HG03354 (cell line): ENCODE measurements around the gene MDC1.
"Not testable (repeated sequence)": the region's sequence is repeated elsewhere in the genome, so short reads cannot be mapped to it uniquely, and the experiment has no call there.

Experiments
- ATAC-seq: cut with Tn5 transposase; IDR thresholded peaks from one replicate; pipeline ENCODE4 v1.9.1; 2021; ENCODE audit warnings: mild to moderate bottlenecking; ENCODE audit not compliant: unreplicated experiment, poor library complexity, severe bottlenecking

Gene MDC1, protein sequence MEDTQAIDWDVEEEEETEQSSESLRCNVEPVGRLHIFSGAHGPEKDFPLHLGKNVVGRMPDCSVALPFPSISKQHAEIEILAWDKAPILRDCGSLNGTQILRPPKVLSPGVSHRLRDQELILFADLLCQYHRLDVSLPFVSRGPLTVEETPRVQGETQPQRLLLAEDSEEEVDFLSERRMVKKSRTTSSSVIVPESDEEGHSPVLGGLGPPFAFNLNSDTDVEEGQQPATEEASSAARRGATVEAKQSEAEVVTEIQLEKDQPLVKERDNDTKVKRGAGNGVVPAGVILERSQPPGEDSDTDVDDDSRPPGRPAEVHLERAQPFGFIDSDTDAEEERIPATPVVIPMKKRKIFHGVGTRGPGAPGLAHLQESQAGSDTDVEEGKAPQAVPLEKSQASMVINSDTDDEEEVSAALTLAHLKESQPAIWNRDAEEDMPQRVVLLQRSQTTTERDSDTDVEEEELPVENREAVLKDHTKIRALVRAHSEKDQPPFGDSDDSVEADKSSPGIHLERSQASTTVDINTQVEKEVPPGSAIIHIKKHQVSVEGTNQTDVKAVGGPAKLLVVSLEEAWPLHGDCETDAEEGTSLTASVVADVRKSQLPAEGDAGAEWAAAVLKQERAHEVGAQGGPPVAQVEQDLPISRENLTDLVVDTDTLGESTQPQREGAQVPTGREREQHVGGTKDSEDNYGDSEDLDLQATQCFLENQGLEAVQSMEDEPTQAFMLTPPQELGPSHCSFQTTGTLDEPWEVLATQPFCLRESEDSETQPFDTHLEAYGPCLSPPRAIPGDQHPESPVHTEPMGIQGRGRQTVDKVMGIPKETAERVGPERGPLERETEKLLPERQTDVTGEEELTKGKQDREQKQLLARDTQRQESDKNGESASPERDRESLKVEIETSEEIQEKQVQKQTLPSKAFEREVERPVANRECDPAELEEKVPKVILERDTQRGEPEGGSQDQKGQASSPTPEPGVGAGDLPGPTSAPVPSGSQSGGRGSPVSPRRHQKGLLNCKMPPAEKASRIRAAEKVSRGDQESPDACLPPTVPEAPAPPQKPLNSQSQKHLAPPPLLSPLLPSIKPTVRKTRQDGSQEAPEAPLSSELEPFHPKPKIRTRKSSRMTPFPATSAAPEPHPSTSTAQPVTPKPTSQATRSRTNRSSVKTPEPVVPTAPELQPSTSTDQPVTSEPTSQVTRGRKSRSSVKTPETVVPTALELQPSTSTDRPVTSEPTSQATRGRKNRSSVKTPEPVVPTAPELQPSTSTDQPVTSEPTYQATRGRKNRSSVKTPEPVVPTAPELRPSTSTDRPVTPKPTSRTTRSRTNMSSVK (N-terminal part only)

DNA sequence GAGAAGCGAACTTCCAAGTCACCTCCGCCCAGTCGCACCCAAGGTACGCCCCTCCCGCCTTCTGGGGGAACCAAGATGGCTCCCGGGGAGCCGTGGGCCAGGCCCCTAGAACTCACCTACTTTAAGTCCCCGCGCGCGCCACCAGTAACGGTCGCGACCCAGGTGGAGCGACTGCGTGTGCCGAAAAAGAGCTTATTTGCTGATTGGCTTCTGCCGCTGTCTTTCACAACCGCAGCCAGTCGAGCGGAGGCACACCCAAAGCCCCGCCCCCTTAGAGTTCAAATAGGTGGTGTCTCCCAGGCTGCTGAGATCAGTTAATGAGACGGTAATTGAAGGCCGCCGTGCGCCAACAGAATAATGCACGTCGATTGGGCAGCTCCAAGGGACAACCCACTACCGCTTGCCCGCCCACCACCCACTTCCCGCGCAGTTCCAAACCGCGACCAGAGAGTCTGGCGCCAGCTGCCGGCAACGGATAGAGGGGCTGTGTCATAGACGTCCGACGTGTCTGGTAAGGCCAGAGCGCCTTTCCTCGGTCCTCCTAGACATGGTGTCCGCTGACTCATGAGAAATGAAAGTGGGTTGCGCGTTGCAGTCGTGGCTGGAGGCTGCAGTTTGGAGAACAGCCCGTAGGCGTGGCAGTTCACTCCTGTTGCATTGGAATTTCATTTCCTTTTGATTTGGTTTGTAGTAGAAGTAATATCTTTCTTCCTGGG, at the start of gene MDC1:
TSS of gene MDC1 (minus strand) at position 153 of the 716 bp plus-strand sequence. CDS start 2,106 bp downstream, outside the sequence.
- ATAC-seq = peak; percentile 73

DNA sequence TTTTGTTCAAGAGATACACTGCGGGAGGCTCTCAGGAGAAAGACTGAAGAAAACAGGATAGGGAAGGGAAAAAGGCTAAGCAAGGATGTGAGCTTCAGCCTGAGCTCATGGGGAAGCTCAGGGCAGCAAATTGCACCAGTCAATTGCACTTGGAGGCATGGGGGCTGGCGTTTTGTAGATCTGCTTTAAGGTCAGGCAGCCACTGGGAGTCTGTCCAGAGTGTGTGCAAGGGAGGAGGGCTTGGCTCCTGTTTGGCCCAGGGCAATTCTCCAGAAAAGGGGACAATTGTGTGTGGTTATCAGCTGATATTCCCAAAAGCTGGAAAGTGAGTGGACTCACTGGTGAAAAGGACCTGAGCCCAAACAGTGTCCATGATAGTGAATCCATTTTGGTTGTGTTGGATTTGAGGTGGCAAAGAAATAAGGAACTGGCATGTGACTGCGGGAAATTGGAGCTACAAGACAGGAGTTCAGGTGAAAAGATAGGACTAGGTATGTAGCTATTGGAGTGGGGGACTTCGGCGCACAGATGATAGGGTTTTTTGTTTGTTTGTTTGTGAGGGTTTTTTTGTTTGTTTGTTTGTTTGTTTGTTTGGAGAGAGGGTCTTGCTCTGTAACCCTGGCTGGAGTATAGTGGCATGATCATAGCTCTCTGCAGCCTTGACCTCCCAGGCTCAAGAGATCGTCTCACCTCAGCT, 49.5 kb upstream of the MDC1 start:
- ATAC-seq = no peak

DNA sequence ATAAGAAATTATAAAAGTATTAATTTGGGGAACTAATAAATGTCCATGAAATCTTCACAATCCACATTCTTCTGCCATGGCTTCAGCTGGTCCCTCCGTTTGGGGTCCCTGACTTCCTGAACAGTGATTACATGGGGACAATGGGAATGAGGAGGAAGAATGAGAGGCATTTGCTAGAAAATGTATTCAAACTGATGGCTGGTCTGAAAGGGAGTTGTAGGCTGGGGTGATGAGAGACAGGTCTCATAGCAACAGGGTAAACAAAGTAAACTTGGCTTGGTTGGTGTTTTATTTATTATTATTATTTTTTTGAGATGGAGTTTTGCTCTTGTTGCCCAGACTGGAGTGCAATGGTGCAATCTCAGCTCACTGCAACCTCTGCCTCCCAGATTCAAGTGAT, 48.4 kb upstream of the MDC1 start:
- not testable (repeated sequence) for ATAC-seq

DNA sequence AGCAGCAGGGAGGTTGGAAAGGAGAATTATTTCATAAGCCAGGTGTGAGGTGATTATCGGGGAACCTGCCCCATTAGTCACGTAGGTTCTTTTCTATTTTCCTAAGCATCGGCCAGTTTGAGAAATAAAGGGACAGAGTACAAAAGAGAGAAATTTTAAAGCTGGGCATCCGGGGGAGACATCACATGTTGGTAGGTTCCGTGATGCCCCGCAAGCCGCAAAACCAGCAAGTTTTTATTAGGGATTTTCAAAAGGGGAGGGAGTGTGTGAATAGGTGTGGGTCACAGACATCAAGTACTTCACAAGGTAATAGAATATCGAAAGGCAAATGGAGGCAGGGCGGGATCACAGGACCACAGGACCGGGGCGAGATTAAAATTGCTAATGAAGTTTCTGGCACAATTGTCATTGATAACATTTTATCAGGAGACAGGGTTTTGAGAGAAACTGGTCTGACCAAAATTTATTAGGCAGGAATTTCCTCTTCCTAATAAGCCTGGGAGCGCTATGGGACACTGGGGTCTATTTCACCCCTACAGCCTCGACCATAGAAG, 47.5 kb upstream of the MDC1 start:
- ATAC-seq = not testable (repeated sequence)

DNA sequence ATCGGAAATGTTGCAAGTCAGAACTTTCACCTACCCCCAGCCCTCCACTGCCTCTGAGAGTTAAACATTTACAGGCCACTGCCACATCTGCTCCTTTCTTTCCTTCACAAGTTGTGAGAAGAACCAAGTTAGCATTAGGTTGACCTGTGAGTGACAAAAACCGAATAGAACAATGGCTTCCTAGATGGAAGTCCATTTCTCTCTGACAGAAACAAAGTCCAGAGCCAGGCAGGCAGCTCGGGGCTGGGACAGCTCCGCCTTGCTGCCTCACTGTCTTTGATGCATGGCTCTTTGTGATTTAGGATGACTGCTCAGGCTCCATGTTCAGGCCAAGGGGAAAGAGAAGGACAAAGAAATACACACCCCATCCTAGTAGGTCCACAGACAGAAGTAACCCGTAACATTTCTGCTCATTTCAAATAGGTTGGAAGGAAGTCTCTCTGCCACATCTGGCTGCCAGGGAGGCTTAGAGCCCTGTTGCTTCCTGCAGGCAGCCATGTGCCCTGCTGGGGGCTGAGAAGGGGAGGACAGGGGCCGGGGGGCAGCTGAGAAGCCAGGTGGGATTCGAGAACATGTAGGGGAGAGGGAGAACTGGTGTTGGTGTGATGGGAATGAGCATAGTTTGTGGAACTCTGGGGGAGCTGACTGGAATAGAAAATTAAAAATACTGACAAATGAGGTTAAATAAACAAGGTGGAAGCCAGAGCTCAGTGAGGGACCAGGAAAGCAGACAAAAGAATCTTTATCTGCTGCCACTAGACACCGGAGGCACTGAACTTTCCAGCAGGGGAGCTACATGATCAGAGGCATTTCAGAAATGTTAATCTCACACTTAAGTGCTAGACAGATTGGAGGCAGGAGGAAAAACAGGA, 46.8 kb upstream of the MDC1 start:
- no peak for ATAC-seq

DNA sequence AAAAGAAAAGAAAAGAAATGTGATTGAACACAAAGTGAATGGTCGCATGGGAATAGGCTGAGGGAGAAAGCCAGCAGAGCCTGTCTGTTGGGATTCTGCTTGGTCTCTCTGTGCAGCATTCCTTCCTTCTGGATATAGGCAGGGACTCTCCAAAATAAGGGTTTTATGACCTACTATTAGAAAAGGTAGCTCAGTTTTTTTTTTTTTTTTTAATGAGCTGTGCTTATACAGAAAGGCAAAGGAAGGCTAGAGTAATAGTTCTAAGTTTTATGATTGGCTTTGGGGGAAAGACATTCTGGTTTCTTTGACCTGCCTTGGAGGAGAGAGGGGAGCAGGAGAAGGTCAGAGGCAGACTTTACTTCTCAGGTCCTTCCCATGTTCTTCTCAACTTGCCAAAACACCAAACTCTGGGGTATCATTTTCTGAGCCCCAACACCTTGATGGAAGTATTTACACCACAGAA, 46.1 kb upstream of the MDC1 start:
- ATAC-seq = no peak

DNA sequence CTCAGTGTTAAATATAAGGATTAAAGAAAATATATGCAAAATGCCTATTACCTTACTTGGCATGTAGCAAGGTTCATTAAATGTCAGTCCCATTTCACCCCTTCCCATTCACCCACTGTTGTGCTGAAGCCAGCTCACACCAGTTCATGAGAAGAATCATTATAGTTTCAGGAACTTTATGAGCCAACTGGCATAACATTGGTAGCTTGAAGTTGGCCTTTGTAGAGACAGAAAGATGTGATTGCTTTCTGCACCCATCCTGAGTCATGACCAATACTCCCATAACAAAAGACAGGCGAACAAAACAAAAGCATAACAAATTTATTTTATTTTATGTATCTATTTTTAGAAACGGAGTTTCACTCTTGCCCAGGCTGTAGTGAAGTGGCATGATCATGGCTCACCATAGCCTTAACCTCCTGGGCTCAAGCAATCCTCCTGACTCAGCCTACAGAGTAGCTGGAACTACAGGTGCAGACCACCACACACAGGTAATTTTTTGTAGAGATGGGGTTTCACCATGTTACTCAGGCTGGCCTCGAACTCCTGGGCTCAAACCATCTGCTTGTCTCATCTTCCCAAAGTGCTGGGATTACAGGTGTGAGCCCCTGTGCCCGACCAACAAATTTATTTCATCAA, 44.8 kb upstream of the MDC1 start:
- no peak for ATAC-seq

DNA sequence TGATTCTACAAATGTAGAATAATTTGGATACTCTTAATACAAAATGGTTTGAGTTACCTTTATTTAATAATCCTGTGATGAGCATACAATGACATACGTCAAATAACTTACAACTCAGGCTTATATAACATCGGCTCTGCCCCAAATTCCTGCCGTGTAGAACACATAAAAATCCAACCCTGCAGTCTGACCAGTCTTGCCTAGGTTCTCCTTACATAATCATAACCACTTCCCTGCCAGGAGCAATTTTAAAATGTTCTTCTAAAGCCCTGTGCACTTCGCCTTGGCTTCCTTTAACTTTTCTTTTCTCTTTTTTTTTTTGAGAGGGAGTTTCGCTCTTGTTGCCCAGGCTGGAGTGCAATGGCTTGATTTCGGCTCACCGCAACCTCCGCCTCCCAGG, 43.5 kb upstream of the MDC1 start:
- no peak for ATAC-seq

DNA sequence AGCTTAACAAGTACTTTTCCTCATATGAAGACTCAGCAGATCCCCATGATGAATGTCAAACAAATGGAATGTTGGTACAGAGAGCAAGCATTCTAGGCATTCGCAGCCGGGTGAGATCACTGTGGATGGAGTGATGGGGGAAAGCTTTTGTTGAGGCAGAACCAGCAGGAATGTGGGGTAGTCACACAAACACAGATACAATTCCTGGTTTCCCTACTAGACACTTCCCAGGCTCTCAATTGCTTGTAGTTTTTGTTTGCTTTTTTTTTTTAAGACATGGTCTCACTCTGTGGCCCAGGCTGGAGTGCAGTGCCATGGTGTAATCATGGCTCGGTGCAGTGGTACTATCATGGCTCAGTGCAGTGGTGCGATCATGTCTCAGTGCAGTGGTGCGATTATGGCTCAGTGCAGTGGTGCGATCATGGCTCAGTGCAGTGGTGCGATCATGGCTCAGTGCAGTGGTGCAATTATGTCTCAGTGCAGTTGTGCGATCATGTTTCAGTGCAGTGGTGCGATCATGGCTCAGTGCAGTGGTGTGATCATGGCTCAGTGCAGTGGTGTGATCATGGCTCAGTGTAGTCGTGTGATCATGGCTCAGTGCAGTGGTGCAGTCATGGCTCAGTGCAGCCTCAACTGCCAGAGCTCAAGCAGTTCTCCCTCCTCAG, 42.6 kb upstream of the MDC1 start:
- no peak for ATAC-seq

DNA sequence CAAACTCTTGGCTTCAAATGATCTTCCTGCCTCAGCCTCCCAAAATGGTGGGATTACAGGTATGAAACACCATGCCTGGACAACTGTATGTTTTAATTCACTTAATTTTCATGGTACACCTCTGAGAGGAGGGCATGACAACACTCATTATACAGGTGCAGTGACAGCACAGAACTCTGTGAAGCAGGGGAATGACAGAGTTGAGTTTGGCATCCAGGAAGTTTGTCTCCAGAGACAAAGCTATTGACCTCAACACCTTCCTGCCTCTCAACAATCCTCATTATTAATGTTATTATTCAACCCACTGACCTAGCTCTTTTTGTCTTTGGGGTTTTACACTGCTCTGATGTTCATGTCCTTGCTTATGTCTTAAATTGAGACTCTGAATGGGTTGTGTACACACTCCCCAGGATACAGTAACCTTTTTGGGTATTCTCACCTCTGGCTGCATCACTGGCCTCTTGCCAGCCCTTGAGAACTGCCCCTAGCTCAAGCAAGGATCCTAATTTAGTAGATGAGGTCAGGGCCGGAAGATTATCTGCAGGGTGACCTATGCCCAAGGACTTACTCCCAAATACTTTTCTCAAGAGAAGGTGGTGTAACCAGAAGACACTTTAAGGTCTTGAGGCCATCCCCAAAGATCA, 40.3 kb upstream of the MDC1 start:
- ATAC-seq = no peak

DNA sequence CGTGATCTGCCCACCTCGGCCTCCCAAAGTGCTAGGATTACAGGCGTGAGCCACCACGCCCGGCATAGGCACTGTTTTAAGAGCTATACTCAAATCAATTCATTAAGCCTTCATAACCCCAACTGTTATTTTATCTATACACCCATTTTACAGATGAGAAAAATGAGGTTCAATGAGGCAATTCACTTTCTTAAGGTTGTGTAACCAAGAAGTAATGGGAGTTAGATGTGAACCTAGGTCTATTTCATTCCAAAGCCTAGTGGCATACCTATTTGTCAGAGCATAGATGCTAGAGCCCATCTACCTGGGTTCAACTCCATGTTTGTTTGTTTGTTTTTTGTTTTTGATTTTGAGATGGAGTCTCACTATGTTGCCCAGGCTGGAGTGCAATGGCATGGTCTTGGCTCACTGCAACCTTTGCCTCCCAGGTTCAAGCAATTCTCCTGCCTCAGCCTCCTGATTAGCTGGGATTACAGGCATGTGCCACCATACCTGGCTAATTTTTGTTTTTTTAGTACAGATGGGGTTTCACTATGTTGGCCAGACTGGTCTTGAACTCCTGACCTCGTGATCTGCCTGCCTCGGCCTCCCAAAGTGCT, 39.4 kb upstream of the MDC1 start:
- not testable (repeated sequence) for ATAC-seq

DNA sequence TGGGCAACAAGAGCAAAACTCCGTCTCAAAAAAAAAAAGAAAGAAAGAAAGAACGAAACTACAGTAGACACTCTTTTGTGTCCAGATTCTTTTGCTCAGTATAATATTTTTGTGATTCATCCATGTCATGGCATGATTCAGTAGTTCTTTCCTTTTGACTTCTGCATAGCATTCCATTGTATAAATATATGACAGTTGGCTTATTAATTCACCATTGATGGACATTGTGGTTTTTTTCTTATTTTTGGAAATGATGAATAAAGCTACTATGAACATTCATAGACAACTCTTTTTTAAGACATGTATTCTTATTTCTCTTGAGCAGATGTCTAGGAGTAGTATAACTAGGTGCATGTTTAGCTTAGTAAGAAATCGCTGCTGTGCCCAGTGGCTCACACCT, 37.5 kb upstream of the MDC1 start:
- no peak for ATAC-seq

DNA sequence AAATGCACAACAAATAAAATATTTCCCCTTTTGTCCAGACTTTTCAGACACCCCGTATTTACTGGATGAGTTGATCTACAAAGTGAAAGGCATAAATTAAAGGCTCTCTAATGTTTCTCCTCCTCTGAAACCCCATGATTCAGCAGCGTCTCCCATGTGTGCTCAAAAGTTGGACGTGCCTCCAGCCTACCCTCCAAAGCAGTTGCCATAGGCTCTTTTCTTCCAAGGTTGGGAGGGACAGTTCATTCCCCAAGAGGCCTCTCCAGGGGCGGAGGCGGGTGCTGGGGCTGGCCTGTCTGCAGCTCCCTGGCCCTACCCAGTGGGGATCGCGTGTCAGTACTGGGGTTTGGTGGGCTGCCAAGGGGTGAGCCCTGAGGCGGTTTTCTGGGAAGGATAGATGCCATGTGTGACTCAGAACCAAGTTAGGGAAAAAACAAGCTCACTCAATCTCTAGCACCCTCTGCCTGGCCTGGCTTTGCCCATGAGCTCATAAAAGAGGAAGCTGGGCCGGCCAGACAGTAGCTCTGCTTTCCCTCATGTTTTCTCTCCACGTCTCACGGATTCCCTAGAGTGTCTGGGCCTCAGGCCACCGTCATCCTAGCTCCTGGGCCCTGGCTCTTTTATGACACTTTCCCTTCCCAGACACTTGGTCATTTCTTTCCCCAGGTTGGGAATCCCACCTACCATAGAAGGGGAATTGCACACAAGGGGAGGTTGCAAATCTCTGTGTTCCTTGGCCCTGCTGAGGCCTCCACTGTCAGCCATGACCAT, 35.3 kb upstream of the MDC1 start:
- no peak for ATAC-seq

DNA sequence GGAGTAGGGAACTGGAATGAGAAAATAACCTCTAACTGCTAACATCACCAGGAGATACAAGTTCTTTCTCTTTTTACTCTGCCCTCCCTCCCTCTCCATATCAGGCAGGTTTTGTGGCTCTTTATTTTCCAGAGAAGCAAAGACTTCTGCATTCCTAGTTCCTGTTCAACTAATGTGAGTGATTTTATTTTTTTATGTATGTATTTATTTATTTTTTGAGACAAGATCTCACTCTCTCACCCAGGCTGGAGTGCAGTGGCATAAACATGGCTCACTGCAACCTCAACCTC, 33.2 kb upstream of the MDC1 start:
- no peak for ATAC-seq
